MG63 (cell line): Measurements from ENCODE around the gene FAM124B. TPM values are rescaled to one million over a fixed set of nuclear protein-coding genes. Genes with fewer than 3 reads are reported as not detected.
A peak's percentile ranks its signal among the peaks of the same experiment; 100 is the strongest.

Experiments
- DNase-seq: peaks from one replicate; pipeline ENCODE4 v3.0.0-alpha.2; 2020
- H3K27me3 ChIP-seq: fragments of 250-450 bp; sonication (Bioruptor Pico); 2 replicates; pipeline ENCODE4 v1.5.1; 2020; ENCODE audit warnings: mild to moderate bottlenecking, moderate library complexity
- H3K36me3 ChIP-seq: fragments of 250-450 bp; sonication (Bioruptor Pico); 2 replicates; pipeline ENCODE4 v1.5.1; 2020; ENCODE audit warnings: mild to moderate bottlenecking, moderate library complexity
- H3K4me3 ChIP-seq: fragments of 250-450 bp; sonication (Bioruptor Pico); 2 replicates; pipeline ENCODE4 v1.5.1; 2020; ENCODE audit warnings: mild to moderate bottlenecking, moderate library complexity
- H3K9me3 ChIP-seq: fragments of 250-450 bp; sonication (Bioruptor Pico); 2 replicates; pipeline ENCODE4 v1.5.1; 2020; ENCODE audit warnings: mild to moderate bottlenecking, moderate library complexity
- total RNA-seq: library from RNA; depleted of rRNA; stranded (reverse); fragments of >200 nt; shearing (Covaris generic); gene quantifications from 2 replicates; pipeline ENCODE4 v1.2.3, GENCODE V29; 2014; ENCODE audit warnings: low replicate concordance

FAM124B gene
- total RNA-seq, 1 experiment from 2014 or later, result not detected

DNA sequence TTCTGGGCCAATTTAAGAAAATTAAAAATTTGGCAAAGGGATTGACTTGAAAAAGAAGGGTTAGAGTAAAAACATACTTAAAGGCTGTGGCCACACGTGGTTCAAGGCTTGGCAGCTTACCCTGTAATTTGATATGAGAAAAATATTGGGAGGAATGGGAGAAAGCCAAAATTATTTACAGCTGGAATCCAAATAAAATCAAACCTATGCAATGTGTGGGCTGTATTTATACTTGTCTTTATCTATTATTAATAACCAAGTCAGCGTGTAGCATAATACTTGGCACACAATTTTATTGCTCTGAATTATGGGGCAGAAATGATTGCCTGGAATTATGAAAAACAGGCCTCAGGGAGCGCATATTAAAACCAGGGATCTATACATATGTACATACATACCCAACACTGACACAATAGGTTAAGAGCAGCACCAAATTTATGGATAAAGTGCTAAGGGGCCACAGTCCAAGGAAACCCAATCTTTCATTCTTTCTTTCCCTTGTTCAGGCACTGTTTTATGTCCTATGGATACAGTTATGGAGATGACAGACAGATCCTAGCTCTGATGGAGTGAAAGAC, 35.6 kb downstream of the FAM124B start:
- H3K4me3 ChIP-seq, result no peak overlapping the region
- H3K9me3 ChIP-seq, result no peaks in the 10 kb centered on the region
- peak; percentile 8 for DNase-seq
- no peaks in the 10 kb centered on the region for H3K36me3 ChIP-seq
- H3K27me3 ChIP-seq, result no peaks in the 10 kb centered on the region

DNA sequence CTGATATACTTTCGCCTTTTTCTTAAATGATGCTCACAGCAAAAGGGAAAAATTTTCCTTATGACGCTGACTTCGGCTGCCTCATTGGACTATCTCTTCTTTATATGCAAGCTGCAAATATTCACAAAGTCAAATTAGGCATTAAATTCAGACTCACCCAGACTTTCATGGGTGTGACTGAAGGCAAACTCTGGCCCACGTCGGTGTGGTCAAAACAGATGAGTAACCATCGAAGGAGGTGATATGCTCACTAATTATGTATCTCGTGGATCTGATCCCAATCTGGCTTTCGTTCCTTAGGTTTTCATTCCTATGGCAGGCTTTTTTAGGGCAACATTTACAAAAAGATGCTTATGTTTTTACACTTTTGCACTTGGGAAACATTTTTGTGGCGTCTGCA, 36.6 kb downstream of the FAM124B start:
- Histone ChIP-seq H3K9me3 (no peaks in the 10 kb centered on the region), H3K36me3 (no peaks in the 10 kb centered on the region), H3K27me3 (no peaks in the 10 kb centered on the region), H3K4me3 (no peak overlapping the region)
- DNase-seq, result no peak

DNA sequence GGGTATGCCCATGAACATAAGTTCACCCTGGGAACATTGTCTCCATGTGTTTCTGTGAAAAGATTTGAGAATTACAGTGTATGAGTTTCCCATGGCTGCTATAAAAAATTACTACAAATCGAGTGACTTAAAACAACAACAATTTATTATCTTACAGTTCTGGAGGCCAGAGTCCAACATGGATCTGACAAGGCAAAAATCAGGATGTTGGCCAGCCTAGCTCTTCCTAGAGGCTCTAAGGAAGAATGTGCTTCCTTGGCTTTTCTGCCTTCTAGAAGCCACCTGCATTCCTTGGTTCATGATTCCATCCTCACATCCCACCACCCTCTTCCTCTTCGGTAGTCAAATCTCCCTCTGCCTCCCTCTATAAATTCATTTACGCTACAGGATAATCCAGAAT, 38.6 kb downstream of the FAM124B start:
- no peak overlapping the region for H3K4me3 ChIP-seq
- H3K9me3 ChIP-seq, result no peaks in the 10 kb centered on the region
- no peaks in the 10 kb centered on the region for H3K36me3 ChIP-seq
- DNase-seq, result no peak
- no peaks in the 10 kb centered on the region for H3K27me3 ChIP-seq

DNA sequence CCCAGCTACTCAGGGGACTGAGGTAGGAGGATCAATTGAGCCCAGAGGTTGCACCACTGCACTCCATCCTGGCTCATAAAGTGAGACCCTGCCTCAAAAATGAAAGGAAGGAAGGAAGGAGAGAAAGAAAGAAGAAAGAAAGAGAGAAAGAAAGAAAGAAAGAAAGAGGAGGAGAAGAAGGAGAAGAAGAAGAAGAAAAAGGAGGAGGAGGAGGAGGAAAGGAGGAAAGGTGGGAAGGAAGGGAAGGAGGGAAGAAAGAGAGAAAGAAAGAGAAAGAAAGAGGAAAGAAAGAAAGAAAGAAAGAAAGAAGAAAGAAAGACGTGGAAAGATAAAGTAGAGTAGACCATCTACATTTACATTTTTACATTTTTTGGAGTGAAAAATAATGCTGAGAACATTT, 39.8 kb downstream of the FAM124B start:
- Histone ChIP-seq H3K9me3 (no peaks in the 10 kb centered on the region), H3K36me3 (no peaks in the 10 kb centered on the region)
- no peak for DNase-seq

DNA sequence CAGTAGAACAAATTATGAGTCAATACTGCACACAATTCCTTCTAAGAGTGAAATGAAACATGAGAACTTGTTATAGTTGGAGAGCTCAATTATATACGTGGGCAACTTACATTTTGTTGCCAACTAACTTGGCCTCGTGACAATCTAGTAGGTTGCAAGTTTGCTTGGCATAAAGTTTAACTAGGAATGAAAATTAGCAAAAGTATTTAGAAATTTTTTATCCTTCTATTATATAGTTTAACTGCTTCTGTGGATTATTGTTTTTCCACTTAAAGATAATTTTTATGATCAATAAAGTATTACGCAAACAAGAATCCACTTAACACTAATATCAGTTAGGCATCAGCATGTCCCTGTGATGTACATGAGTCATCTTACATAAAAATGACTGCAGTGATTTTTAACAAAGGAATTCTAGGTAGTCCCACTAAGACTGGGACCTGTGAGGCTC, 41.1 kb downstream of the FAM124B start:
- Histone ChIP-seq H3K9me3 (no peaks in the 10 kb centered on the region), H3K4me3 (no peak overlapping the region), H3K27me3 (no peaks in the 10 kb centered on the region), H3K36me3 (no peaks in the 10 kb centered on the region)
- peak; percentile 21 for DNase-seq

More for the DNA sequence above, 39.8 kb downstream of the FAM124B start:
- no peaks in the 10 kb centered on the region for H3K27me3 ChIP-seq
- no peak overlapping the region for H3K4me3 ChIP-seq

DNA sequence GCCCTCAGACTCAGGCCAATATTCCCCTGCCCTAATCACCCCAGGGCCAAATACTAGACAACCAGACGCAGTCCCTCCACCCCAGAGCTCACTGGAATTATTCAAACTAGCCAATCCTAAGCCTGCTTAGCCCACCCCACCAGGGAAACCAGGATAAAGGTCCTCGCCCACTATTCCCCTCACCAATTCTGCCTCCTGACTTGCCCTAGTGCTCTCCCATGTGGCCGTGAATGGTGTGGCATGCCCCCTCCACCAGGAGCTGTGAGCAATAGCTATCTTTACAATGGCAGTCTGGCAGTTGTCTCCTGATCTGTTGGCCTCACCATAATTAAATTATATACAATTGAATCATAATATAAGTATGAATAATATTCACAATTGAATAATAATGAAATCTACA, 42.3 kb downstream of the FAM124B start:
- Histone ChIP-seq H3K27me3 (no peaks in the 10 kb centered on the region), H3K36me3 (no peaks in the 10 kb centered on the region), H3K9me3 (no peaks in the 10 kb centered on the region), H3K4me3 (no peak overlapping the region)
- DNase-seq, result peak; percentile 29

- Histone ChIP-seq H3K9me3 (no peaks in the 10 kb centered on the region), H3K27me3 (no peaks in the 10 kb centered on the region), H3K4me3 (no peak overlapping the region), H3K36me3 (no peaks in the 10 kb centered on the region)
- peak; percentile 7 for DNase-seq
Measured at GRCh38 chr2:224357098-224357901, 44.6 kb downstream of the FAM124B start.

DNA sequence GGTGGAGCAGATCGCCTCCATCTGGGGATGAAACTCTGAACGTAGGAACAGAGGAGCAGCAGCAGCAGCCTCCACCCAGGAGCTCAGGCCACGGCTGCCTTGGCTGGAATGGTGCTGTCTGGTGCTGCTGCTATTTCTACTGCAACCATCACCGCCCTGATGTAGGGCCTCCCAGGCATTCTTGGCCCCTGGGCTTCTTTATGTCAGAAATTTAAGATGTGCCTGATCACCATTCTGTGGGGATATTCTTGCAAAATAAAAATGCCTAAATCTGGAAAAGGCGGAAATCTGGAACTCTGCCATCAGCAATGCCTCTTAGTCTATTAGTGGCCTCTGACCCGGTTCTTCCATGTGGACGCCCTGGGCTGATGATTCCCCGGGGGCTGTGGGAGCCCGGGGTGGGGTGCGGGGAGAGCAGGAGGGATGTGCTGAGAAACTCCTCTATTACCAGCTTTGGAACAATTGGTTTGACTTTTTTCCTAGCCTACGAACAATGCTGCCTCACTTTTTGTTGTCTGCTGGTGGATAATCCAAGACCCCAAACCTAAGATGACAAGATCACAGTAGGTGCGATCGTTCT, 47.2 kb downstream of the FAM124B start:
- DNase-seq, result no peak
- H3K9me3 ChIP-seq, result no peaks in the 10 kb centered on the region
- no peak overlapping the region for H3K4me3 ChIP-seq
- no peaks in the 10 kb centered on the region for H3K27me3 ChIP-seq
- H3K36me3 ChIP-seq, result no peaks in the 10 kb centered on the region

DNA sequence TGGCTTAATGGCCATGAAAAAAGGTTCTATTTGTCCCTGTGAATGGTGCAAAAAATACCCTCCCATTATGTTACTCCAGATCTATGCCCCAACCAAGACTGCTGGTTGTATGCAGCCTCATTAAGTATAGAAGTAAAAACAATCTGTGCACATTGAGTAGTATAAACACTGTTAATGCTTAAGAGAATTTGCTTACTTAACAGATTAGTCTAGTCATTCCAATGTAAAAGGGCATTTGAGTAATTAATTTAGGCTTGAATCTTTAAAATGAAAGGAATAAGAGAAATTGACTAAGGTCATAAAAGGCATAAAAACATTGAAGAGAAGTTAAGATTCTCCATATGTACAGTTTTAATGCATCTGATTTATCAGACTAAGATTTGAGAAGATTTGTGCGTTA, 51.2 kb downstream of the FAM124B start:
- Histone ChIP-seq H3K9me3 (no peaks in the 10 kb centered on the region), H3K27me3 (no peaks in the 10 kb centered on the region), H3K36me3 (no peaks in the 10 kb centered on the region), H3K4me3 (no peak overlapping the region)
- DNase-seq, result no peak

DNA sequence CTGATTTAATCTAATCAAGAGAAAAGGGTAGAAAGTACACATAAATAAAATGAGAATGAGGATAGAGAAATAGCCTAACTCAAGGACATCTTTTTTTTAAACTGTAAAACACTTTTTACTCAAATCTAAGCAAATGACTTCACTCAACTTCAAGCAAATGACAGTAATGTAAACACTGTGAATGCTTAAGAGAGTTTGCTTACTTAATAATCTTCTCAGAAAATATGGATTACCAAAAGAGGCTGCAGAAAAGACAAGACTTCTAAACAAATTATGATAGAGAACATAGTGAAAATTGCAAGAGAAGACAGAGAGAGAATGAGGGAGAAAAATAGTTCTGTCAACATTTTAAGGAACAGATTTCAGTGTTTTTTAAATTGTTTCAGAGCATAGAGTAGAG, 52.5 kb downstream of the FAM124B start:
- no peak overlapping the region for H3K4me3 ChIP-seq
- no peaks in the 10 kb centered on the region for H3K27me3 ChIP-seq
- H3K9me3 ChIP-seq, result no peaks in the 10 kb centered on the region
- no peaks in the 10 kb centered on the region for H3K36me3 ChIP-seq
- DNase-seq, result no peak

DNA sequence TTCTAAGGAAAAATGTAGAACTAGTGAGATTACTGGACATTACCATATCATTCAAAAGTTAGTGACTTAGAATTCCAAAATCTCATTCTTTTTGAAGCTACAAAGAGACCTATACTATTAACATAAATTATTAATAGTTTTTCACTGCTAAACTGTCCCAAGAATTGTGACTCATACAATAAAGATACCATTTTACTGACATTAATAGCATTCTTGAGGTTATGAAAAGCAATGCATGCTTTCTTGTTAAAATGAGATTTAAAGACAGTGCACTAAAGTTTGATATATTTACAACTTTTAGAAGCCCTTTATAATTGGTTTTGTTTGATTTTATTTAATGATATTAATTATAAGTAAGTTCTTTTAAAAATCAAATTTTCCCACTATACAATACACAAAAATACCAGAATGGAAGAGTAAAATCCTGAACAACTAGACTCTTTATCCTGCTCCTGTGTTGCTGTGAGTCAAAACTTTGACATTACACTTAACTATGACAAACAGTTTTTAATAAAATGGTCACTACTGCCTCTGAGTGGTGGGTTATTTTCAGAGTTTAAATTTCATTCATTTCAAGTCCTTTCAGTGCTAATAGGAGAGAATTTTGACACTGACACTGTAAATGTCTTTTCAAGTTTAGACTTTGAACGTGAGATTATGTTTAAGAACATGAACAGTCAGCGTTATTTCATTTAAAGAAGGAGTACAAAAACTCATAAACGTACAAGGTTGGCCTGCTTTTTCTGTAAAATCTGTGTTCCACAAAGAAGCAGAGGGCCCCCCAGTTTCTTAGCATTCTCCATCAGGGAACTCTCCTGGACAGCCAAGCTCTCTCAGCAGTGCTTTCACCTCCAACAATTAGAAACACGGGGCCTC, 54.5 kb downstream of the FAM124B start:
- no peak for DNase-seq
- Histone ChIP-seq H3K9me3 (no peaks in the 10 kb centered on the region), H3K27me3 (0 out of 2 replicates have a peak, but pooled peaks cover 2% of the 10 kb centered on the region), H3K4me3 (no peak overlapping the region), H3K36me3 (no peaks in the 10 kb centered on the region)

DNA sequence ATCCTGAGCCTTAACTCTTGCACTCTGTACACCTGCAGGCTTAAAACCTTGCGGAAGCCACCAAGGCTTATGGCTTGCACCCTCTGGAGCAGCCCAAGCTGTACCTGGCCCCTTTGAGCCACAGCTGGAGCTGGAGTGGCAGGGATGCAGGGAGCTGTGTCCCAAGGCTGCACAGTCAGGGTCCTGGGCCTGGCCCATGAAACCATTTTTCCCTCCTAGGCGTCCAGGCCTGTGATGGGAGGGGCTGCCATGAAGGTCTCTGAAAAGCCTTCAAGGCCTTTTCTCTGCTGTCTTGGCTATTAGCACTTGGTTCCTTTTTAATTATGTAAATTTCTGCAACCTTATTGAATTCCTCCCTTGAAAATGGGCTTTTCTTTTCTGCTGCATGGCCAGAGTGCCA, 56.4 kb downstream of the FAM124B start:
- DNase-seq, result no peak
- 0 out of 2 replicates have a peak, but pooled peaks cover 2% of the 10 kb centered on the region for H3K27me3 ChIP-seq
- no peaks in the 10 kb centered on the region for H3K9me3 ChIP-seq
- H3K4me3 ChIP-seq, result no peak overlapping the region
- no peaks in the 10 kb centered on the region for H3K36me3 ChIP-seq

- Histone ChIP-seq H3K4me3 (no peak overlapping the region), H3K9me3 (no peaks in the 10 kb centered on the region), H3K36me3 (no peaks in the 10 kb centered on the region), H3K27me3 (0 out of 2 replicates have a peak, but pooled peaks cover 2% of the 10 kb centered on the region)
- DNase-seq, result no peak
Measured at GRCh38 chr2:224343226-224343625, 58.7 kb downstream of the FAM124B start.

DNA sequence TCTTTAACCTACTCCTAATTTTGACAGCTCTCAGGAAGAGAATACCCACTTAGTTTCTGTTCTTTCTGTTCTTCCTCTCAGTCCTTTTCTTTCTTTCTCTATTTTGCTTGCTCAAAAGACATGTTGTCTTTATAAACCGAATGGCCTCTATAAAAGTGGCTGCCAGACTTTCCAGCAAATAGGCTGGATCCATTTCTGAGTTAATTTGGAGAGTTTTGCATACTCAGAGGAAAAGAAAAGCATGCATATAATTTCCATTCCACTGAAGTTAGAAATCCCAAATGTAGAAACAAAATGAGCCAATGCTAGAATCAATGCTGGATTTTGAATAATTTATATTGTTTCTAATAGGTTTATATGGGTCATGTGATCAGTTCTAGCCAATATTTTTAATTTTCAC, 65.9 kb downstream of the FAM124B start:
- no peaks in the 10 kb centered on the region for H3K9me3 ChIP-seq
- no peaks in the 10 kb centered on the region for H3K27me3 ChIP-seq
- no peaks in the 10 kb centered on the region for H3K36me3 ChIP-seq
- no peak for DNase-seq
- no peak overlapping the region for H3K4me3 ChIP-seq

- Histone ChIP-seq H3K36me3 (no peaks in the 10 kb centered on the region), H3K4me3 (no peak overlapping the region), H3K27me3 (no peaks in the 10 kb centered on the region), H3K9me3 (no peaks in the 10 kb centered on the region)
- no peak for DNase-seq
Measured at GRCh38 chr2:224334726-224335125, 67.2 kb downstream of the FAM124B start.

DNA sequence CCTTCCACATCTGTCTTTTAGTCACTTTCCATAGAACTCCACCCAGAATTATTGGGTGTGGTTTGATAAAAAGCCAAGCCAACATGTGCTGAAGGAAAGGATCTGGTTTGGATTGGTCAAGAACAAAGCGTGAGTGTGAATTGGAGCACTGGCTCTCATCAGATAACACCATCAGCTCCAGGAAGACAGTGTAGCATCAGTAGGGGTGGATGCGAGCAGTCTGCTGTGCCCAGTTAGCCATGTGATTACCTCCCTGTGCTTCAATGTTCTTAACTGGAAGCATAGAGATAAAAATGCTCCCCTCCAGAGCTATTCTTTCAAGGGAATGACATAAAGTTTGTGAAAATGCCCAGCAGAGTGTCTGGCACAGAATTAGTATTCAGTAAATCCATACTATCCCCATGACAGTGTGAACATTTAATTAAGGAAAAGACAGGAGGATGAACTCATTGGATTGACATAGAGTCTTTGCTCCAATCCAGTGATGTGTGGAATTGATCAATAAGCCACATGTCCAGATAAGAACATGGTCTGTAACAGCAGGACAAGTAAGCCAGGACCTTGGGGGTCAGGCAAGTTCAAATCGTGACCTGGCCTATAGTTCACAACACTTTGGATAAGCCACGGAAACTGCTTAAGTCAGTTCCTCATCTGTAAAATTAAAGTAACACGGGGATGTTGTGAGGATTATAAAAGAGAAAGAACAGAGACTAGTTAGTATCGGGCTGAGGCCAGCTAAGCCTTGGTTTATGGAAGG, 68.0 kb downstream of the FAM124B start:
- Histone ChIP-seq H3K9me3 (no peaks in the 10 kb centered on the region), H3K27me3 (no peaks in the 10 kb centered on the region), H3K36me3 (no peaks in the 10 kb centered on the region), H3K4me3 (no peak overlapping the region)
- DNase-seq, result no peak
